Measurements from ENCODE around the gene GSE1. TPM values are rescaled to one million over a fixed set of nuclear protein-coding genes. Genes with fewer than 3 reads are reported as not detected.

The GSE1 gene
- total RNA-seq, 2 donors from 2014 or later: 72.6 to 96.2 TPM

- Histone ChIP-seq H3K27me3 (replicated peaks; ENCODE audit: insufficient read depth) (no peaks in the 10 kb centered on the region), H3K27ac (no peak overlapping the region), H3K4me3 (no peak overlapping the region), H3K36me3 (no peaks in the 10 kb centered on the region), H3K9me3 (no peaks in the 10 kb centered on the region), H3K4me1 (ENCODE audit: control insufficient read depth in 1 of 2, low read depth in 2 of 2) (peaks cover 8 to 13% of the 10 kb centered on the region in 2 donors)
- ATAC-seq (ENCODE audit: insufficient number of reproducible peaks, low FRiP score, low read depth) (no peak), DNase-seq (ENCODE audit: low spot score) (no peak)
- TF ChIP-seq CTCF (IDR thresholded peaks at IDR 0.05): no peak
Measured at GRCh38 chr16:85569039-85569614, 44.0 kb upstream of the GSE1 start.

GRCh38 chr16:85569615-85570212, 43.4 kb upstream of the GSE1 start:
- DNase-seq (ENCODE audit: low spot score) (no peak), ATAC-seq (ENCODE audit: insufficient number of reproducible peaks, low FRiP score, low read depth) (no peak)
- Histone ChIP-seq H3K4me3 (no peak overlapping the region), H3K9me3 (no peaks in the 10 kb centered on the region), H3K27me3 (replicated peaks; ENCODE audit: insufficient read depth) (no peaks in the 10 kb centered on the region), H3K4me1 (ENCODE audit: control insufficient read depth in 1 of 2, low read depth in 2 of 2) (peaks cover 12 to 19% of the 10 kb centered on the region in 2 donors), H3K36me3 (no peaks in the 10 kb centered on the region), H3K27ac (no peak overlapping the region)
- no peak for TF ChIP-seq CTCF (IDR thresholded peaks at IDR 0.05)

- peaks cover 18 to 25% of the 10 kb centered on the region in 2 donors for H3K4me1 ChIP-seq (ENCODE audit: control insufficient read depth in 1 of 2, low read depth in 2 of 2)
- H3K4me3 ChIP-seq: no peak overlapping the region
Measured at GRCh38 chr16:85570213-85570734, 42.8 kb upstream of the GSE1 start.

GRCh38 chr16:85570735-85571562, 42.2 kb upstream of the GSE1 start:
- DNase-seq (ENCODE audit: low spot score) (no peak), ATAC-seq (ENCODE audit: insufficient number of reproducible peaks, low FRiP score, low read depth) (no peak)
- H3K27ac ChIP-seq: no peak overlapping the region

More at GRCh38 chr16:85570213-85570734, 42.8 kb upstream of the GSE1 start:
- TF ChIP-seq CTCF (IDR thresholded peaks at IDR 0.05): no peak
- H3K27me3 ChIP-seq (replicated peaks; ENCODE audit: insufficient read depth): no peaks in the 10 kb centered on the region
- H3K27ac ChIP-seq: no peak overlapping the region
- no peaks in the 10 kb centered on the region for H3K36me3 ChIP-seq
- no peak for DNase-seq (ENCODE audit: low spot score)
- no peak for ATAC-seq (ENCODE audit: insufficient number of reproducible peaks, low FRiP score, low read depth)
- H3K9me3 ChIP-seq: no peaks in the 10 kb centered on the region

More at GRCh38 chr16:85570735-85571562, 42.2 kb upstream of the GSE1 start:
- no peak for TF ChIP-seq CTCF (IDR thresholded peaks at IDR 0.05)
- no peak overlapping the region for H3K4me3 ChIP-seq
- peaks cover 19 to 31% of the 10 kb centered on the region in 2 donors for H3K4me1 ChIP-seq (ENCODE audit: control insufficient read depth in 1 of 2, low read depth in 2 of 2)
- no peaks in the 10 kb centered on the region for H3K36me3 ChIP-seq
- no peaks in the 10 kb centered on the region for H3K27me3 ChIP-seq (replicated peaks; ENCODE audit: insufficient read depth)
- H3K9me3 ChIP-seq: no peaks in the 10 kb centered on the region
